K562 (cell line): ENCODE results near the gene WDR31. TPM values are rescaled to one million over a fixed set of nuclear protein-coding genes. Genes with fewer than 3 reads are reported as not detected.
"Not testable (repeated sequence)": the region's sequence is repeated elsewhere in the genome, so short reads cannot be mapped to it uniquely, and the experiment has no call there.

Source experiments
- ATAC-seq: fragments of 200-7000 bp; cut with Tn5 transposase; 3 replicates; pipeline ENCODE4 v1.9.1; 2020; ENCODE audit warnings: moderate library complexity
- BruUV-seq: library from RNA; stranded (reverse); fragments of 400-500 nt; replicated peaks from 2 replicates; lab custom pipeline; 2021; lab: Mats Ljungman, UMichigan
- CTCF ChIA-PET: fragments of 300-600 bp; formaldehyde crosslinking; extraction: SDS; loops from one replicate; lab custom pipeline; 2021; ENCODE audit warnings: low intra/inter-chr PET ratio; lab: Yijun Ruan, JAX
- POLR2A ChIA-PET: fragments of 300-600, 350-650 bp; sonication (Branson Sonifier 250); formaldehyde crosslinking; extraction: SDS; loops from one replicate; lab custom pipeline; 2021; ENCODE audit warnings: antibody characterized with exemption, inconsistent platforms; lab: Yijun Ruan, JAX
- DNase-seq, 4 experiments: peaks; one replicate each; pipeline versions ENCODE4 v3.0.0 to v3.0.0-alpha.2; 2011 to 2018; ENCODE audit warnings: low spot score in 3 of 4, mixed read lengths in 3 of 4; ENCODE audit errors: extremely low read depth in 1 of 4
- FAIRE-seq: peaks from 2 replicates; lab custom pipeline; 2011; peaks lifted over from hg19 to GRCh38; lab: Jason Lieb, UNC
- H2AFZ ChIP-seq: 2 replicates; pipeline ENCODE4 v1.6.0; 2011; ENCODE audit warnings: low read depth, low read length, control low read depth, inconsistent platforms
- H3K27ac ChIP-seq: fragments of 200-600 bp; 3 replicates; pipeline ENCODE4 v1.8.0; 2011; ENCODE audit warnings: low read depth, mild to moderate bottlenecking, control low read depth, inconsistent platforms, low read length, moderate library complexity, mixed read lengths; ENCODE audit errors: extremely low read depth
- H3K27me3 ChIP-seq, 2 experiments: fragments of 300-600 bp in 1 of 2; 2 replicates in 1 of 2; 3 replicates in 1 of 2; pipeline versions ENCODE4 v1.6.0 to v1.8.0; 2011; ENCODE audit warnings: inconsistent platforms in 2 of 2, low read length in 2 of 2, mild to moderate bottlenecking in 1 of 2, mixed read lengths in 1 of 2, moderate library complexity in 1 of 2; ENCODE audit not compliant: control insufficient read depth in 2 of 2, insufficient read depth in 2 of 2
- H3K36me3 ChIP-seq: fragments of 300-600 bp; 3 replicates; pipeline ENCODE4 v1.8.0; 2011; ENCODE audit warnings: mild to moderate bottlenecking, low read length, inconsistent platforms; ENCODE audit not compliant: control insufficient read depth, insufficient read depth
- H3K4me1 ChIP-seq, 2 experiments: fragments of 200-600 bp in 1 of 2; replicated peaks in 1 of 2; 2 replicates in 1 of 2; 3 replicates in 1 of 2; pipeline versions ENCODE4 v1.5.1 to v1.8.0; 2011; ENCODE audit warnings: inconsistent platforms in 2 of 2, low read length in 2 of 2, mild to moderate bottlenecking in 1 of 2, mixed read lengths in 1 of 2, moderate library complexity in 1 of 2; ENCODE audit not compliant: control insufficient read depth in 2 of 2, insufficient read depth in 2 of 2
- H3K4me2 ChIP-seq: 2 replicates; pipeline ENCODE4 v1.6.1; 2011; ENCODE audit warnings: low read length, control low read depth, inconsistent platforms, mixed read lengths; ENCODE audit not compliant: insufficient read depth
- H3K4me3 ChIP-seq: fragments of 200-600 bp; sonication (generic), shearing (Covaris generic); 2 replicates; pipeline ENCODE4 v1.5.1; 2016; ENCODE audit warnings: control low read depth, inconsistent platforms
- H3K79me2 ChIP-seq: fragments of 200-600 bp; 3 replicates; pipeline ENCODE4 v1.8.0; 2011; ENCODE audit warnings: low read length, inconsistent platforms; ENCODE audit not compliant: control insufficient read depth, insufficient read depth
- H3K9ac ChIP-seq, 2 experiments: 2 replicates each; pipeline versions ENCODE4 v1.6.0 to v1.6.1; 2011; ENCODE audit warnings: low read depth in 2 of 2, low read length in 2 of 2, control low read depth in 1 of 2, inconsistent platforms in 1 of 2, mild to moderate bottlenecking in 1 of 2, mixed read lengths in 1 of 2; ENCODE audit not compliant: insufficient read depth in 1 of 2
- H3K9me1 ChIP-seq: one replicate; pipeline ENCODE4 v1.6.0; 2011; ENCODE audit warnings: inconsistent platforms, mild to moderate bottlenecking, low read length, moderate library complexity; ENCODE audit not compliant: control insufficient read depth, insufficient read depth
- H3K9me3 ChIP-seq: replicated peaks from 2 replicates; pipeline ENCODE4 v1.5.1; 2011; ENCODE audit warnings: low read depth, low read length, inconsistent platforms; ENCODE audit not compliant: control insufficient read depth, insufficient read depth
- H4K20me1 ChIP-seq: replicated peaks from 2 replicates; pipeline ENCODE4 v1.6.1; 2011; ENCODE audit warnings: low read length, inconsistent platforms, mixed read lengths; ENCODE audit not compliant: control insufficient read depth, insufficient read depth
- ATF1 ChIP-seq, 2 experiments: fragments of 450-650 bp in 1 of 2; IDR thresholded peaks; 2 replicates each; pipeline ENCODE4 v1.6.1; 2016; ENCODE audit warnings: missing compliant biosample characterization in 1 of 2, missing genetic modification characterization in 1 of 2
- CEBPB ChIP-seq: fragments of 450-650 bp; IDR thresholded peaks from 2 replicates; pipeline ENCODE4 v1.6.1; 2016; ENCODE audit warnings: missing genetic modification characterization, missing compliant biosample characterization
- CEBPG ChIP-seq, 3 experiments: fragments of 200-800 bp in 1 of 3; sonication (Bioruptor generic) in 1 of 3; sonication (generic) in 1 of 3; formaldehyde crosslinking in 1 of 3; IDR thresholded peaks in 2 of 3; conservative IDR thresholded peaks in 1 of 3; 2 replicates each; pipeline versions ENCODE4 v1.6.1 to v1.8.0; 2016 to 2022; ENCODE audit warnings: missing compliant biosample characterization in 2 of 3, missing genetic modification characterization in 2 of 3, mild to moderate bottlenecking in 1 of 3, missing genetic modification reagents in 1 of 3
- PBX2 ChIP-seq, 2 experiments: IDR thresholded peaks in 1 of 2; conservative IDR thresholded peaks in 1 of 2; 2 replicates each; pipeline ENCODE4 v1.6.1; 2016; ENCODE audit warnings: low read depth in 2 of 2, mild to moderate bottlenecking in 1 of 2, missing compliant biosample characterization in 1 of 2, missing genetic modification characterization in 1 of 2, moderate library complexity in 1 of 2
- ZNF384 ChIP-seq: IDR thresholded peaks from 2 replicates; pipeline ENCODE4 v1.6.1; 2012; ENCODE audit warnings: low read depth, low read length, improper control_type of control experiment
- WGBS: fragments of 100-300 bp; shearing (Covaris generic); methylation state at CpG from one replicate; pipeline ENCODE4 v1.1.6; 2016; ENCODE audit warnings: low coverage, mixed read lengths; ENCODE audit not compliant: insufficient coverage; ENCODE audit errors: missing lambda C conversion rate; 5-methylcytosine and 5-hydroxymethylcytosine counted together
- in situ Hi-C: fragments of 300-500 bp; cut with MboI; formaldehyde crosslinking; loops from 4 replicates; pipeline ENCODE4 v1.15.0; 2018; ENCODE audit warnings: inconsistent platforms, mixed read lengths
- intact Hi-C: fragments of 100-400 bp; cut with micrococcal nuclease; formaldehyde crosslinking; loops from 2 replicates; pipeline ENCODE4 v1.14.2; 2022
- polyA plus RNA-seq, 8 experiments: library from polyadenylated mRNA; depleted of rRNA in 4 of 8; stranded (reverse) in 5 of 8; unstranded in 3 of 8; fragments of >200 nt; fragmentation: Nextera tagmentation in 2 of 8; fragmentation: Illumina TruSeq in 1 of 8; extraction: Ambion mirVana in 2 of 8; extraction: Trizol in 1 of 8; gene quantifications; 2 replicates each; pipeline versions ENCODE4 v1.2.1 to v1.2.3, GENCODE V29; 2011 to 2014; ENCODE audit warnings: inconsistent platforms in 1 of 8, missing spikeins in 1 of 8
- total RNA-seq, 7 experiments: library from RNA; depleted of rRNA in 6 of 7; stranded (reverse); fragments of >200 nt in 6 of 7; fragmentation: Illumina TruSeq in 2 of 7; extraction: Trizol in 2 of 7; gene quantifications; 2 replicates each; pipeline versions ENCODE4 v1.2.1 to v1.2.3, GENCODE V29; 2011 to 2021; ENCODE audit warnings: low replicate concordance in 1 of 7

Gene WDR31
- total and polyA plus RNA-seq, 9 of the 15 experiments (the other 6 are each of a cell fraction or from before 2014, with no cell fraction given) = 0.35 to 1.8 (median 0.95) TPM

- H3K9me3 ChIP-seq; H2AFZ ChIP-seq; H3K4me2 ChIP-seq; BruUV-seq; CTCF ChIA-PET; FAIRE-seq; H3K27me3 ChIP-seq; H3K4me3 ChIP-seq; H3K36me3 ChIP-seq; intact Hi-C loops; H3K79me2 ChIP-seq; in situ Hi-C loops; ATAC-seq; H3K9ac ChIP-seq; DNase-seq; H3K9me1 ChIP-seq; POLR2A ChIA-PET; H3K27ac ChIP-seq; TF ChIP-seq ATF1 (CRISPR knock-in tag; IDR thresholded peaks at IDR 0.05); PBX2 (CRISPR knock-in tag; IDR thresholded peaks at IDR 0.05; ENCODE audit: low read depth): not testable (repeated sequence)
- TF ChIP-seq ATF1 (tag; IDR thresholded peaks at IDR 0.05) = 0 out of 2 replicates have a peak, but pooled peaks have one; percentile 9
- TF ChIP-seq PBX2 (tag; conservative IDR thresholded peaks at IDR 0.05; ENCODE audit: low read depth) = peak; percentile 32; the same call in 1 of the 2 replicates
- peak; percentile 85 for TF ChIP-seq CEBPB (tag)
- peak; percentile 16; the same call in 1 of the 2 replicates for TF ChIP-seq CEBPG (CRISPR knock-in tag; IDR thresholded peaks at IDR 0.05)
- peak; percentile 42 to 75; a peak in 3 of 4 replicates for TF ChIP-seq CEBPG (tag; conservative IDR thresholded peaks at IDR 0.05 in 1 of 2, IDR thresholded peaks at IDR 0.05 in 1 of 2)
- 0 out of 2 replicates have a peak, but pooled peaks have one; percentile 5 for TF ChIP-seq ZNF384
- peaks cover 15% of the 10 kb centered on the region; the same call in 1 of the 2 replicates for H4K20me1 ChIP-seq
- peaks cover 32 to 39% of the 10 kb centered on the region in 2 experiments for H3K4me1 ChIP-seq
- WGBS = 63% methylated on average over 3 of the region's 3 CpGs
Measured at GRCh38 chr9:113365652-113366051, 25.6 kb upstream of the WDR31 start.
